NCI-H69 (cell line): ENCODE measurements around the gene AIFM3.
"Not testable (repeated sequence)": the region's sequence is repeated elsewhere in the genome, so short reads cannot be mapped to it uniquely, and the experiment has no call there.

Experiments used
- DNase-seq: peaks from one replicate; lab custom pipeline; 2025; lab: John Stamatoyannopoulos, UW

AIFM3 gene

DNA sequence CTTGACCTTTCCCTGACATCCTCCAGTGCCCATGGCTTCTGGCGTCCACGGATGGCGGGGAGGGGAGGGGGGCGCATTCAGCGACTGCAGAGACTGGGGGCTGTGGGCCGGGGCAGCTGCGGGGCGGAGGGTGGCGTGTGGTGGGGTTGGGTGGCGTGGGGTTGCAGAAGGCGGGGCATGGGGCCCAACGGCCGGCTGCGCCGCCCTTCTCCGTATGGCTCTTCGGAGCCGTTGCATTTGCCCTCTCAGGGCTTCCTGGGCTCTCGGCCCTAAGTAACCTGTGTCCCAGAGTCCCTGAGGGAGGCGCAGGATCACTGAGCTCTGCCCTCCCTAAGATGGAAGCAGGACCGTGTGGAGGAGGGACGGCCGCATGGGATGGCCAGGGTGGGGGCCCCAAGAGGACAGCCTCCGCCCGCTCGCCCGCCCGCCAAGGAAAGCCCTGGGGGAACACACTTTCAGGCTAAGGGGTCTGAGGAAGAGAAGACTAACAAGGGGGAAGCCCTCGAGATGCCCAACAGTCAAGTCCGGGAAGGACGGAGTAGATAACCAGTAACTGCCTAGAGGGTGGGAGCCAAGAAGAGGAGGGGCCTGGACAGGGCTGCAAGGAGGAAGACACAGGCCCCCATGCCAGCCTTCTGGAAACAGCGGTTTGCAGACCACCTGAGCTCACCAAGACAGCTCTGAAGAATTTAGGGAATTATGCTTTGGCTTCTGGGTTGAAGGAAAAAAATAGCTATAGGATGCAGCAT lies 9.2 kb upstream of the AIFM3 start:
- no peak for DNase-seq

- peak; percentile 34 for DNase-seq
Observed at GRCh38 chr22:20959578-20960461, 7.2 kb upstream of the AIFM3 start.

- no peak for DNase-seq
Observed at GRCh38 chr22:20960609-20961008, 6.4 kb upstream of the AIFM3 start.

- DNase-seq: no peak
Observed at GRCh38 chr22:20962491-20962945, 4.5 kb upstream of the AIFM3 start.

- no peak for DNase-seq
Observed at GRCh38 chr22:20963201-20964052, 3.6 kb upstream of the AIFM3 start.

DNA sequence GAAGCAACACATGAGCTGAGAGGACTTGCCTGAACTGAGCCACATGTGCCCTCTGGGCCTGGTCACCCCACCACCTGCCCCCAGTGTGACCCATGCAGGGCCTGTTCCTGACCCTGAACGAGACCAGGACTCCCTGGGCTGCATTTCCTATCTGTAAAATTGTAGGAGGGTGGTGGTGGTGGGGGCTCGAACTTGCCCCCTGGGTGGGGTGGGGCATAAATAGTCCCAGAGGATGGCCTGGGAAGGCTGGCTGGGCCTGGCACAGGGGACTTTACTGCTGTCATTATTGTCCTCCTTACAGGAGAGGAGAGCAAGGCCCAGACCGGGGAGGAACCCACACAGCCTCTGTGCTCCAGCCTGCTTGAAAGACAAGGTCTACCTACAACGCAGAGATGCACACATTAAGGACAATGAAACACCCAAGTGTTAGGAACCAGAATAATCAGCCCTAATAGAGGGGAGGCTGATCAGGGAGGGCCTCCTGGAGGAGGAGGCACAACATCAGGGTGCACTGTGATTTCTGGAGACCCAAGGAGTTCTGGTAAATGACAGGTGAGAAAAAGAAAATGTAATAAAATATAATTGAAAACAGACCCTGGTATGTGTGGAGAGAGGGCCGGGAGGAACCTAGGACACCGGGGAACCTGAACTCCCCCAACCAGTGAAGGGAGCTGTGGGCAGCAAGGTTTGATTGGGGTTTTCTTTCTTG lies 2.8 kb upstream of the AIFM3 start:
- DNase-seq: no peak

- DNase-seq: no peak
Observed at GRCh38 chr22:20964799-20965103, 2.3 kb upstream of the AIFM3 start.

DNA sequence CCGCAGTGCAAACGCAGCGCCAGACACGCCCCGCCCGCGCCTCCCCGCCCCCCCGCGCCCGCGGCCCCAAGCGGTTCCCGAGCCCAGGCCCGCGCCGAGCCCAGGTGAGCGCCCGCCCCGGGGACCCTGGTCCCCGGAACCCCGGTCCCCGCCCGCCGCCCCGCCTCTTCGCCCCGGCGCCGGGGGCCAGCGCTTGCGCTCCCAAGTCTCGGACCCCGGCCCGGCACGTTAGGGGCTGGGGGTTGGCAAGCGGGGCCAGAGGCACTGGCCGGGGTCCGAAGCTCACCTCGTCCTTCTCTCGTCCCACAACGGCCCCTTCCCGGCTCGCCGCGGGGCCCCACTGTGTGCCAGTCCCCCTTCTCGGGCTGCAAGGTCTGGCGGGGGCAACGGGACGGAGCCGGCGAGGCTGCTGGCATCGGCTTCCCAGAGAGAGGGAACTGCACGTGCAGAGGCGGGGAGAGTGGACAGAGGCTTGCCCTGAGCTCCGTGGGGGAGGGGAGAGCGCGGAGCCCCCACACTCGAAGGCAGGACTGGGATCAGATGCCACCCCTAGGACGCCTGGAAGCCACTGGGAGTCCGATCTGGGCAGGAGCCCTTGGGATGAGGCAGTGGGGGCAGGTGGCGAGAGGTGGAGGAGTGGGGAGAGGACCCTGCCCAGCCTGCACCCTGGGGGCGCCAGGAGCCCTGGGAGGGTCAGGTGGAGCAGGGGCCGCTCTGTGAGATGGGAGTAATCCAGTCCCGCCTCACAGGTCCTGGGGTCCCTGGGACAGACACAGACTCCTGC lies 1.8 kb upstream of the AIFM3 start:
- peak; percentile 17 for DNase-seq

DNA sequence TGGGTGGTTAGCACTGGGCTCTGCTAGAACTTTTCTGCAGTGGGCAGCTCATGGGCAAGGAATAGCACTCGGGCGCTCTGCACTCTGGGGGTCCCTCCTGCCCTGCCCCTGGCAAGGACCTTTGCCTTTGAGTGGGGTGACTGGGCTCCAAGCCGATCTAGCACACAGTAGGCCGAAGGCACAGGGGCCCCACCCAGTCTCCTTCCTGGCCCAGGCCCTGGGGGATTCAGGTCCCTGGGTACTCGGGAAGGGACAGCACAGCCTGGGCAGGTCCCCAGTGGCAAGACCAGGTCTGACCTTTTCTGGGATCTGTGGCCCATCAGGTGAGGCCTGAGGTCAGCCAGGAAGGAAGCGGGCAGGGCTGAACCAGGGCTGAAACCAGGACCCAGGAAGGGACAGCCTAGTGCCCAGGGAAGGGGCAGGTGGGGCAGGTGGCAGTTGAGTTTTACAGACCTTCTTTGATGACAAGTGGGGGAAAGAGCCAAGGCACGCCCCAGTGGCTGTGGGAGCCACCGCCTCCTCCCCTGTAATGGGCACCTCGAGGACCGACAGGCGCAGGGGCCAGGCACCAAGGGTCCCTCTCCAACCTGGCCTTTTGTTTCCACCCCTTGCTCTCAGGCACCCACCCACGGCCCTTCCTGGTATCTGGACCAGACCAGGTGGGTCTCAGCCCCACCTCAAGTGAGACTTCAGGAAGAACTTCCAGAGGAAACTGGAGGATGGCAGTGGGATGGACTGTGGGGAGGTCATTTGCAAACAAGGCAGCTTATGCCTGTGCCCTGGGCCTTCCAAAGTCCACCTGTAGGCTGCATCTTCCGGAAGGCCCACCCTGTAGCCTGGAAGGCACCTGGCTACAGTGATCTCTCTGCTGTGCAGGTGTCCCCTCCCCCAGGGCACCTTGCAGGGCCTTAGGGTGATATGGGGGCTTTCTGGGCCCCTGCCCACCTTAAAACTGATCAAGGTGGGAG lies 883 bp upstream of the AIFM3 start:
- no peak for DNase-seq

DNA sequence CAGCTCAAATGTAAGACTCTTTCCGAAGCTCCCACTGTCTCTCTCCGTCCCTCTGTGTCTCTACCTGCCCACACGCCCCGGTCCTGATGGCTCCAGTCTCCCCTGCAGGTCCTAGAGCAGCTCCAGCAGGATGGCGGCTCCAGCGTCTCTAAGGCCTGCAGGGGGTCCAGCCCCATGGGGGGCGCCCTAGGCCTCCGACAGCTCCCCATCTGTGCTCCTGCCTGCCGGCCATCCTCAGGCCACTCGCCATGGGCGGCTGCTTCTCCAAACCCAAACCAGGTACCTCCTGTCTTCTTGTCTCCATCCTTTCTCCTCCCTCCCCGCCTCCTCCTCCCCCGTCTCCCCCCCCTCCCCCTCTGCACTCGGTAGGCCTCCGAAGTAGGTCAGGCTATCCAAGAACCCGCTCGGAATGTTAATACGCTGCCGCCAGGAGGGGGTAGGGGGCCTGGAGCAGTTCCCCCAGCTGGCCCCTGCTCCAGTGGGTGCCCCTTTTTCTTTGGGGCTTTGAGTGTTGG lies 699 bp downstream of the AIFM3 start:
- DNase-seq: peak; percentile 14

GRCh38 chr22:20968281-20968977 lies 1.4 kb downstream of the AIFM3 start:
- no peak for DNase-seq

DNA sequence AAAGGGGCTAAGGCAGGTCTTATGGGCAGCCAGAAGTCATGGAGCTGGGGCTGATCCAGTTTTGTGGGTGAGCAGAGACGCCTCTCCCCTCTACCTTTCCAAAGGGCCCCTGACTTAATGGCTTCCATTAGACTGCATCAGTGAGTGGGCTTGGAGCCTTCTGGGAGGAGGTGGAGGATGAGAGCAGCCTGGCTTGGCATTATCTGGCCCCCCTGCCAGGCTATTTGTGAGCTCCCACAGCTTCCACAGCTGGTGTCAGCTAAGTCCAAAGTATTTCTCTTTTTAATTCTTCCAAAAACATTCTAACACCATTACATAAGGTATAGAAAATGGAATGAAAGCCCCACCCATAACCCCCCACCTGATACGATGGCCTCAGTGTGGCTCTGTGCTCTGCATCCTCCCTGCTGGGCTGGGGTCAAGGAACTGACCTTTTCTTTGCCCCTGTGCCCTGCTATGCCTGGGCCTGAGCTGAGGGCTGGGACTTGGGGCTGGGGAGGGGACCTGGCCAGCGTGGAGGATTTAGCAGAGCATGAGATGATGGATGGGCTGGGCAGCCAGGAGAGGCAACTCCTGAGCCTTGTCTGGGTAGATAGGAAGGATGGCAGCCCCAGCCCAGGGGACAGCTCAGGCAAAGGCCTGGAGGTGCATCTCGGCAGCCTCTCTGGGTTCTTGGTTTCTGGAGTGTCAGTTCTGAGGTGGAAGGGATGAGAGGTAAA lies 4.0 kb downstream of the AIFM3 start:
- peak; percentile 41 for DNase-seq

DNA sequence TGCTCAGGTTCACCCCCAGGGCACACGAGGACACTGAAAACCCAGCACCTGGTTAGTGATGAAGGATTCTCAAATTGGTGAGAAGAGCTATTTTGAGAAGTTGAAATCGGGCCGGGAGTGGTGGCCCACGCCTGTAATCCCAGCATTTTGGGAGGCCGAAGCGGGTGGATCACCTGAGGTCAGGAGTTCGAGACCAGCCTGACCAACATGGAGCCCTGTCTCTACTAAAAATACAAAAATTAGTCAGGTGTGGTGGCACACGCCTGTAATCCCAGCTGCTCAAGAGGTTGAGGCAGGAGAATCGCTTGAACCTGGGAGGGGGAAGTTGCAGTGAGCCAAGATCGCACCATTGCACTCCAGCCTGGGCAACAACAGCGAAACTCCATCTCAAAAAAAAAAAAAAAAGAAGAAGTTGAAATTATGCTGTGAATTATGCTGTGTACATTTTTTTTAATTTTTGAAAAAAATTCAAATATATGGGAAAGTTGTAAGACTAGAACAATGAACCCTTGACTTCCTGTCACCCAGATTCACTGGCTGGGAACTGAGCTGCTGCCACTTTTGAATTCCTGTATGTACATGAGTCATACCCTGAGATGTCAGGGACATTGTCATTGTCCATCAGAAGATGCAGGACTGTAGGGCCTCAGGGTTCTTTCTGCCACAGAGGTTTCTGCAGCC lies 5.1 kb downstream of the AIFM3 start:
- DNase-seq: not testable (repeated sequence)

DNA sequence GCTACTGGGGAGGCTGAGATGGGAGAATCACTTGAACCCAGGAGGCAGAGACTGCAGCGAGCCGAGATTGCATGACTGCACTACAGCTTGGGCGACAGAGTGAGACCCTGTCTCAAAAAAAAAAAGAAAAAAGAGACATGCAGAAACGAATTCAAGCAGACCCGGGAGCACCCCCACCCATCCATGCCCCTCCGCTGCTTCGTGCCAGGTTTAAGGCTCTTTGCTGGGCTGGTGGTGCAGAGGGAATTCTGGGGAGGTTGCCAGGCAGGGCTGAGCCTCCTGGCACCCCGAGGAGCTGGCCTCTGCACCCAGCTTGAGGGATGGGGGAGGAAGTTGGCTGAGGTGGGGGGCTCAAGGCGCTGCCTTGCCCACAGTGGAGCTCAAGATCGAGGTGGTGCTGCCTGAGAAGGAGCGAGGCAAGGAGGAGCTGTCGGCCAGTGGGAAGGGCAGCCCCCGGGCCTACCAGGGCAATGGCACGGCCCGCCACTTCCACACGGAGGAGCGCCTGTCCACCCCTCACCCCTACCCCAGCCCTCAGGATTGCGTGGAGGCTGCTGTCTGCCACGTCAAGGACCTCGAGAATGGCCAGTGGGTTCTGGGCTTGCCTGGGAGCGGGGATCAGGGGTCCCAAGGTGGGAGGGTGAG lies 6.0 kb downstream of the AIFM3 start:
- no peak for DNase-seq

GRCh38 chr22:20973634-20974286 lies 6.7 kb downstream of the AIFM3 start:
- no peak for DNase-seq

DNA sequence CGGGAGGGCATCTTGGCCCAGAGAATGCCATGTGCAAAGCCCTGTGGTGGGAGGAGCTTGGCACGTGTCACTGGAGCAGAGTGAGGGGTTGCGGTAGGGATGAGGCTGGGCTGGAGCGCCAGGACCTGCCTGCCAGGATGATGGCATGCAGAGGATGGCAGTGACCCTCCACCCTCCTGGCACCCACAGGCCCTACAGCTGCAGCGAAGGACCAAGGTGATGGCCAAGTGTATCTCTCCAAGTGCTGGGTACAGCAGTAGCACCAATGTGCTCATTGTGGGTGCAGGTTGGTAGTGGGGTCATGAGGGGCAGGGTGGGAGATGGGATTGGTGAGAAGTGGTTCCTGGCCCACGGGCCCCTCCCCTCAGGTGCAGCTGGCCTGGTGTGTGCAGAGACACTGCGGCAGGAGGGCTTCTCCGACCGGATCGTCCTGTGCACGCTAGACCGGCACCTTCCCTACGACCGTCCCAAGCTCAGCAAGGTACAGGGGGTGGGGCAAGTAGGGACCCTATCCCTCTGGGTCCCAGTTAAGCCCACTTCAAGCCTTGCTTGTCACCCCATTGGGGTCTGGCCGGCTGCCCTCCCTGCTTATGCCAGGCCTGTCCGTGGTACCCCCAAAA lies 7.4 kb downstream of the AIFM3 start:
- no peak for DNase-seq
